ENCODE data around the gene HSPB7.
"Not testable (repeated sequence)": the region's sequence is repeated elsewhere in the genome, so short reads cannot be mapped to it uniquely, and the experiment has no call there.

The HSPB7 gene

GRCh38 chr1:16021681-16022080, 3.8 kb upstream of the HSPB7 start, which contains the start of gene CLCNKA:
TSS of gene CLCNKA (plus strand) at chr1:16022036. CDS start at chr1:16022620, 584 bp downstream.
- no peak for DNase-seq

- DNase-seq: not testable (repeated sequence)
These were observed 3.0 kb upstream of the HSPB7 start for GRCh38 chr1:16020878-16021277.

GRCh38 chr1:16020325-16020724, 2.5 kb upstream of the HSPB7 start:
- no peak for DNase-seq

GRCh38 chr1:16019644-16020277, 1.9 kb upstream of the HSPB7 start:
- DNase-seq: no peak

GRCh38 chr1:16018749-16019643, 1.2 kb upstream of the HSPB7 start:
- no peak for DNase-seq

GRCh38 chr1:16018308-16018707, 465 bp upstream of the HSPB7 start:
- DNase-seq: no peak

- DNase-seq: no peak
These were observed 775 bp downstream of the HSPB7 start for GRCh38 chr1:16017076-16017460.

GRCh38 chr1:16015960-16016901, 1.6 kb downstream of the HSPB7 start:
- no peak for DNase-seq

GRCh38 chr1:16015491-16015890, 2.4 kb downstream of the HSPB7 start:
- no peak for DNase-seq

GRCh38 chr1:16014509-16015482, 3.0 kb downstream of the HSPB7 start:
- DNase-seq: no peak

GRCh38 chr1:16013908-16014258, 4.0 kb downstream of the HSPB7 start:
- DNase-seq: no peak

- no peak for DNase-seq
These were observed 4.5 kb downstream of the HSPB7 start for GRCh38 chr1:16013220-16013907.

- DNase-seq: no peak
These were observed 5.1 kb downstream of the HSPB7 start for GRCh38 chr1:16012590-16013219.

GRCh38 chr1:16011936-16012589, 5.8 kb downstream of the HSPB7 start:
- DNase-seq: no peak

GRCh38 chr1:16010837-16011236, 7.0 kb downstream of the HSPB7 start:
- DNase-seq: no peak

GRCh38 chr1:16009678-16010077, 8.2 kb downstream of the HSPB7 start:
- no peak for DNase-seq

GRCh38 chr1:16009030-16009460, 8.8 kb downstream of the HSPB7 start:
- peak; percentile 74 for DNase-seq

GRCh38 chr1:16007671-16008341, 10.0 kb downstream of the HSPB7 start:
- no peak for DNase-seq
